WERI-Rb-1 (cell line): ENCODE measurements around the gene ABLIM2.

ENCODE experiments used
- DNase-seq: peaks from one replicate; pipeline ENCODE4 v3.0.0-alpha.2; 2020
- H3K27ac ChIP-seq: fragments of 250-450 bp; sonication (Bioruptor Pico); 2 replicates; pipeline ENCODE4 v1.5.1; 2020; ENCODE audit warnings: mild to moderate bottlenecking, moderate library complexity
- H3K27me3 ChIP-seq: fragments of 250-450 bp; sonication (Bioruptor Pico); 2 replicates; pipeline ENCODE4 v1.5.1; 2021; ENCODE audit warnings: mild to moderate bottlenecking, low read depth, moderate library complexity; ENCODE audit not compliant: insufficient read depth, severe bottlenecking
- H3K36me3 ChIP-seq: fragments of 250-450 bp; sonication (Bioruptor Pico); 2 replicates; pipeline ENCODE4 v1.5.1; 2020; ENCODE audit warnings: mild to moderate bottlenecking, moderate library complexity
- H3K4me3 ChIP-seq: 2 replicates; pipeline ENCODE4 v1.5.1; 2011; ENCODE audit warnings: low read depth, mild to moderate bottlenecking, control low read depth, low read length
- H3K9me3 ChIP-seq: fragments of 250-450 bp; sonication (Bioruptor Pico); 2 replicates; pipeline ENCODE4 v1.5.1; 2021; ENCODE audit warnings: mild to moderate bottlenecking, moderate library complexity; ENCODE audit not compliant: severe bottlenecking
- TF ChIP-seq, protein P1 (sequence below): IDR thresholded peaks from 2 replicates; pipeline ENCODE4 v1.5.1; 2011; ENCODE audit warnings: low read depth, mild to moderate bottlenecking, control low read depth, inconsistent platforms, low read length

The ABLIM2 gene

DNA sequence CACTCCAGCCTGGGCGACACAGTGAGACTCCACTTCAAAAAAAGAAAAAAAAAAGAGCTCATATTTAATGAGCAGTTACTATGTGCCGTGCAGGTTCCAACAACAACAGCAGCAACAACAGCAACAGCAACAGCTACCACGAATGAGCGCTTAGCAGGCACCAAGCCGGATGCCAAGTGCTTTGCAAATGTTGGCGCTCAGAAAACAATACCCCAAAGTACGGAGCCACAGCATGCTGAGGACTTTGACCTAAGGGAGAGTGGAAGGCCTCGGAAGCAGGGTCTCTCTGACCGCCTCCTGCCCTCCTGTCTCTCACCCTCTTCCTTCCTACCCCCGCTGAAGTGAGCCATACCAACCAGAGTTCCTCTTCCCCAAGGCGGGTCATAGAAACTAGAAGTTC, 116.7 kb downstream of the ABLIM2 start:
- no peak for DNase-seq
- Histone ChIP-seq H3K9me3 (no peaks in the 10 kb centered on the region), H3K27me3 (no peaks in the 10 kb centered on the region), H3K36me3 (no peaks in the 10 kb centered on the region), H3K27ac (no peak overlapping the region), H3K4me3 (no peak overlapping the region)
- TF ChIP-seq, protein P1, sequence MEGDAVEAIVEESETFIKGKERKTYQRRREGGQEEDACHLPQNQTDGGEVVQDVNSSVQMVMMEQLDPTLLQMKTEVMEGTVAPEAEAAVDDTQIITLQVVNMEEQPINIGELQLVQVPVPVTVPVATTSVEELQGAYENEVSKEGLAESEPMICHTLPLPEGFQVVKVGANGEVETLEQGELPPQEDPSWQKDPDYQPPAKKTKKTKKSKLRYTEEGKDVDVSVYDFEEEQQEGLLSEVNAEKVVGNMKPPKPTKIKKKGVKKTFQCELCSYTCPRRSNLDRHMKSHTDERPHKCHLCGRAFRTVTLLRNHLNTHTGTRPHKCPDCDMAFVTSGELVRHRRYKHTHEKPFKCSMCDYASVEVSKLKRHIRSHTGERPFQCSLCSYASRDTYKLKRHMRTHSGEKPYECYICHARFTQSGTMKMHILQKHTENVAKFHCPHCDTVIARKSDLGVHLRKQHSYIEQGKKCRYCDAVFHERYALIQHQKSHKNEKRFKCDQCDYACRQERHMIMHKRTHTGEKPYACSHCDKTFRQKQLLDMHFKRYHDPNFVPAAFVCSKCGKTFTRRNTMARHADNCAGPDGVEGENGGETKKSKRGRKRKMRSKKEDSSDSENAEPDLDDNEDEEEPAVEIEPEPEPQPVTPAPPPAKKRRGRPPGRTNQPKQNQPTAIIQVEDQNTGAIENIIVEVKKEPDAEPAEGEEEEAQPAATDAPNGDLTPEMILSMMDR = no peak

DNA sequence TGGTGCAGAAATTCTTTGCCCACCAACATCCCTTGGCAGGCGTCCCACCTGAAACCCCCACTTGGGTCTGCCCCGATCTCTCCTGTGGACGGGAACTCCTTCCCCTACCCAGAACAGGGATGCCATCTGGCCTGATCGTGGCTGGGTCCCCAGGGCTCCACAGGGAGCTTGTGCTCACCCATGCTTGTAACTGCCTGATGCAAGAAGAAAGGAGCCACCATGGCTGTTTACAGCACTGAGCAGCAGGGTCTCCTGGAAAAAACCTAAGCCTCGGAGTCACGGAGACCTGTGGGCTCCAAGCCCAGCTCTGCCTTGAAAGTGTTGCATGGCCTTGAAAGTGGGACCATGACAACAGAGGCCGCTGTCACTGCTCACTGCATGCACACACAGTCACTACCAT, 117.4 kb downstream of the ABLIM2 start:
- no peak for DNase-seq
- TF ChIP-seq, protein P1 = no peak
- no peaks in the 10 kb centered on the region for H3K9me3 ChIP-seq
- H3K27me3 ChIP-seq = no peaks in the 10 kb centered on the region
- H3K4me3 ChIP-seq = no peak overlapping the region
- H3K36me3 ChIP-seq = no peaks in the 10 kb centered on the region
- H3K27ac ChIP-seq = no peak overlapping the region

DNA sequence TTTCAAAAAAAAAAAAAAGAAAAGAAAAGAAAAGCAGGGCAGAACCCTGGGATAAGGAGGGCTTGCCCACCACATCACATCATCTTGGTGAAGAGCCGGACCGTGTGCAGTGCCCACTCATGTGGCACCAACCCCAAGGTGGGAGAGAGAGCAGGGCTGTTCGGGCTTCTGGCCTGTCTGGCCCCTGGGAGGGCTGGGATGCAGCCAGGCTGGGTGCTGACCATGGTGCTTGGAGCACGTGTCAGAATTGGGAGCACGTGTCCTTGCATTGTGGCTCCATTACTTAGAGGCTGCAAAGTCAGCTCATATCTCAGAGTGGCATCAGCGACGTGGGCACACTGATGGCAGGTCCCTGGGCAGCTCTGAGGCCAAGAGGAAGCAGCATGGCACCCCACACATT, 118.0 kb downstream of the ABLIM2 start:
- no peaks in the 10 kb centered on the region for H3K27me3 ChIP-seq
- H3K4me3 ChIP-seq = no peak overlapping the region
- TF ChIP-seq, protein P1 = no peak
- no peaks in the 10 kb centered on the region for H3K9me3 ChIP-seq
- no peak for DNase-seq
- H3K36me3 ChIP-seq = no peaks in the 10 kb centered on the region
- H3K27ac ChIP-seq = no peak overlapping the region

DNA sequence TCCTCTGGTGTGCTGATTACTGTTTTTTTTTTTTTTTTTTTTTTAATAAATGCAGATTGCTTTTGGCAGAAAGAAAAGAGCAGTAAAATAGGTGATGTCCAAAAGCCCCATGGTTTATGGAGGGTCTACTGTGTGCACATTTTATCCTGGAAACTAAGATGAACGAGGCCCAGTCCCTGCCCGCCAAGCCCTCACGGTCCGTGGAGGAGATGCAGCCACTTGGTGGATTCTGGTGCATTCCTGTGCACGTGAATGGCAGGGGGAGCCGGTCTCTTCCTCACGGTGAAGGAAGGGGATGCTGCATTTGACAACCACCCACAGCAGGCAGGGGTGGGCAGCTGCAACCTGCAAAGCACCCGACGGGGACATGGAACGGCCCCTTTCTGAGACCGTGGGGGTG, 118.8 kb downstream of the ABLIM2 start:
- no peak for DNase-seq
- TF ChIP-seq, protein P1 = no peak
- Histone ChIP-seq H3K36me3 (no peaks in the 10 kb centered on the region), H3K27ac (no peak overlapping the region), H3K4me3 (no peak overlapping the region), H3K9me3 (no peaks in the 10 kb centered on the region), H3K27me3 (no peaks in the 10 kb centered on the region)

DNA sequence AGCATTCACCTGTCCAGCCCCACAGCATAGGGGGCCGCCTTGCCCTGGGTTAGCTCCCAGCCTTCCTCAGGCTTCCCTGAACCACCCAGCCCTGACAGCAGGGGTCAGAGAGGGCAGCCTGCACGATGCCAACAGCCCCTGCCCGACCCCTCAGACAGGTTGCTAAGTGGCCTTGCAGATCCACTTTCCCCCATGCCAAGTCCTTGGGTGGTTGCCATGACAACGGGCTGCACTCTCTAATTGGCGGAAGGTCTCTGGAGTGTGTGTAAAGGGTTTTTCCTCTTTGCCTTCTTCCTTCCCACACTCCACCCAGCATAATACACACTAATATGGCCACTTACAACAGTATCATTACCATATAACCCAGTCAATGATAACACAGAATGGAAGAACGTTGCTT, 119.3 kb downstream of the ABLIM2 start:
- Histone ChIP-seq H3K4me3 (no peak overlapping the region), H3K36me3 (no peaks in the 10 kb centered on the region), H3K27ac (no peak overlapping the region), H3K9me3 (no peaks in the 10 kb centered on the region), H3K27me3 (no peaks in the 10 kb centered on the region)
- no peak for DNase-seq
- TF ChIP-seq, protein P1 = no peak

DNA sequence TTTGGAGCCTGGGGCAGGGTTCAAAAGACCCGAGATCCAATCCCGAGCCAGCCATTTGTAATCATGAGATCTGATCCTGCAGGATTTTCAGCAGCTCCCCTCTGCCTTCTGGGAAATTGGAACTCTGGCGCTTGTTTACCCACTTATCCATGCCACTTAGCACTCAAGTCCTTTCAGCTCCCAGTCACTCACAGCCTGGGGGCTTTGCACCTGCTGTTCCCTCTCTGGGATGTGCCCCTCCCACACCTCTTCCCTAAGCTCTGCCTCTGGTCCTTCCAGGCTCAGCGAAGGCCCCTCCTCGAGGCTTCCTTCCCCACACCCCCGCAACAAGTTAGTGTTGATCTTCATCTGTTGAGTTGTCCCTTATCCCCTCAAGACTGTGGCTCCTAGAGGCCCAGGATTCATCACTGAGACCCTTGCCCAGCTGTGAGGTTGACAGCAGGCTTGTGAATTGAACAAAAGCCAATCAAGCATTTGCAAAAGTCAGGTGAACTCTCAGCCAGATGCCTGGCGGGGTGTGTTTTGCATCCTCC, 119.8 kb downstream of the ABLIM2 start:
- H3K4me3 ChIP-seq = no peak overlapping the region
- TF ChIP-seq, protein P1 = no peak
- no peaks in the 10 kb centered on the region for H3K9me3 ChIP-seq
- H3K36me3 ChIP-seq = no peaks in the 10 kb centered on the region
- no peaks in the 10 kb centered on the region for H3K27me3 ChIP-seq
- H3K27ac ChIP-seq = no peak overlapping the region
- no peak for DNase-seq
